ENCODE measurements around the gene TRAK2. TPM values are rescaled to one million over a fixed set of nuclear protein-coding genes. Genes with fewer than 3 reads are reported as not detected.

The TRAK2 gene
- total and polyA plus RNA-seq, 7 donors = 17.0 to 76.5 (median 48.9) TPM

DNA sequence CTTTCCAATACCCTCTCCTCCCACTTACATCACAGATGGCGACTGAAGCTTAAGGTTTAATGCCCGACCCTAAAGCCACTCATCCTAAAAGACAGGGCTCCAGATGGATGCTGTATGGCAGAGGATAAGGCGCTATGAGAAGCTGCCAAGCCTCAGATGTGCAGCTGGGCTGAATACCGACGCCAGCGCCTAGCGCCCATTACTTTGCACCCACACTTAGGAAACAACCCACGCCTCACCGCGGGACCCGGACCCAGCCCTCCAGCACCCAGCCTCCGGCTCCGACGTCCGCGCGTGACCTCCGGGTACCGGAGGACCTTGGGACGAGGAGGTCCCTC is 335 bp downstream of the TRAK2 start:
- Histone ChIP-seq H3K36me3 (peaks cover 0 to 4% (median 0%) of the 10 kb centered on the region in 4 donors), H3K4me1 (peaks cover 0 to 38% (median 34%) of the 10 kb centered on the region in 4 donors), H3K9me3 (no peaks in the 10 kb centered on the region), H3K4me3 (peak overlapping the region; percentile 62 to 98 (median 80)), H3K27ac (peak overlapping the region; percentile 87 to 95 (median 90)), H3K27me3 (no peaks in the 10 kb centered on the region)
- no peak for DNase-seq
- WGBS, 2 donors = 0% methylated on average over 20 of the region's 20 CpGs
- intact Hi-C loops (cut with DNase I) = loop anchor here (2.0 to 10.0 kb wide), 4 partner anchors 44 to 216 kb away; partner anchors contain the start of gene TMEM237
- TF ChIP-seq, protein P1, sequence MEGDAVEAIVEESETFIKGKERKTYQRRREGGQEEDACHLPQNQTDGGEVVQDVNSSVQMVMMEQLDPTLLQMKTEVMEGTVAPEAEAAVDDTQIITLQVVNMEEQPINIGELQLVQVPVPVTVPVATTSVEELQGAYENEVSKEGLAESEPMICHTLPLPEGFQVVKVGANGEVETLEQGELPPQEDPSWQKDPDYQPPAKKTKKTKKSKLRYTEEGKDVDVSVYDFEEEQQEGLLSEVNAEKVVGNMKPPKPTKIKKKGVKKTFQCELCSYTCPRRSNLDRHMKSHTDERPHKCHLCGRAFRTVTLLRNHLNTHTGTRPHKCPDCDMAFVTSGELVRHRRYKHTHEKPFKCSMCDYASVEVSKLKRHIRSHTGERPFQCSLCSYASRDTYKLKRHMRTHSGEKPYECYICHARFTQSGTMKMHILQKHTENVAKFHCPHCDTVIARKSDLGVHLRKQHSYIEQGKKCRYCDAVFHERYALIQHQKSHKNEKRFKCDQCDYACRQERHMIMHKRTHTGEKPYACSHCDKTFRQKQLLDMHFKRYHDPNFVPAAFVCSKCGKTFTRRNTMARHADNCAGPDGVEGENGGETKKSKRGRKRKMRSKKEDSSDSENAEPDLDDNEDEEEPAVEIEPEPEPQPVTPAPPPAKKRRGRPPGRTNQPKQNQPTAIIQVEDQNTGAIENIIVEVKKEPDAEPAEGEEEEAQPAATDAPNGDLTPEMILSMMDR (IDR thresholded peaks at IDR 0.05) = no peak
- no peak for TF ChIP-seq POLR2AphosphoS5 (IDR thresholded peaks at IDR 0.05)
- TF ChIP-seq EP300 (IDR thresholded peaks at IDR 0.05) = no peak
- TF ChIP-seq POLR2A (IDR thresholded peaks at IDR 0.05) = no peak

DNA sequence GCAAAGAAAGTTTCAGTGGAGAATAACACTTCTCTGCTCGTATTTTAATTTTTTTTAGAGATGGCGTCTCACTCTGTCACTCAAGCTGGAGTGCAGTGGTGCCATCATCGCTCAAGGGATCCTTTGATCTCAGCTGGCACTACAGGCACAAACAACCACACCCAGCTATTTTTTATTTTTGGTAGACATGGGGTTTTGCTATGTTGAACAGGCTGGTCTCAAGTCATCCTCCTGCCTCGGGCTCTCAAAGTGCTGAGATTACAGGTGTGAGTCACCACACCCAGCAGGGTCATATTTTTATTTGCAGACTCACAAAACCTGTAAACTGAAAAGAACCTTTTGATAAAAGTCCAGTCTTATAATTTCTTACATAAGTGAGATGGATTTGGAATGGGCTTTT is 2.6 kb downstream of the TRAK2 start:
- no peak overlapping the region for H3K27ac ChIP-seq
- no peak overlapping the region for H3K4me3 ChIP-seq
- H3K4me1 ChIP-seq = peaks cover 0 to 40% (median 34%) of the 10 kb centered on the region in 4 donors
- 17 to 47% methylated on average over 4 of the region's 4 CpGs for WGBS, 2 donors
- TF ChIP-seq, protein P1 (IDR thresholded peaks at IDR 0.05) = no peak
- TF ChIP-seq POLR2AphosphoS5 (IDR thresholded peaks at IDR 0.05) (no peak), EP300 (IDR thresholded peaks at IDR 0.05) (no peak), POLR2A (IDR thresholded peaks at IDR 0.05) (no peak)
- H3K27me3 ChIP-seq = no peaks in the 10 kb centered on the region
- DNase-seq = no peak
- intact Hi-C loops (cut with DNase I) = no loop called here
- no peaks in the 10 kb centered on the region for H3K36me3 ChIP-seq
- H3K9me3 ChIP-seq = no peaks in the 10 kb centered on the region

DNA sequence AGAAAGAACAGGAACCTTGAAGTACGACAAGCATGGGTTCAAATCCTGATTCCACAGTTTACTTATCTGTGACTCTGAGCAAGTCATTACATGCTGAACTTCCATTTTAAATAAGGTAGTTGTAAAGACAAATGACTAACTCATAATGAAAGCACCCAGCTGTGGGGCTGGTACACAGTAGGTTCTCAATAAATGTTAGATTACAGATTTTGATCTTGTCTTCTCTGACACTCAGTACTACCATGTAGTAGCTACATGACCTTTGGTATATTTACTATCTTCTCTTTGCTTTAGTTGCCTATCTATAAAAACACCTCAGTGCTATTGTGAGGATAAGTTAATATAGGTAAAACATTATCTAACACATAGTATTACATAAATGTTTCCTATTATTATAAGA is 3.2 kb downstream of the TRAK2 start:
- Histone ChIP-seq H3K27me3 (no peaks in the 10 kb centered on the region), H3K4me1 (peaks cover 0 to 40% (median 29%) of the 10 kb centered on the region in 4 donors), H3K4me3 (no peak overlapping the region), H3K27ac (no peak overlapping the region), H3K36me3 (no peaks in the 10 kb centered on the region), H3K9me3 (no peaks in the 10 kb centered on the region)
- TF ChIP-seq POLR2AphosphoS5 (IDR thresholded peaks at IDR 0.05) (no peak), EP300 (IDR thresholded peaks at IDR 0.05) (no peak), POLR2A (IDR thresholded peaks at IDR 0.05) (no peak)
- TF ChIP-seq, protein P1 (IDR thresholded peaks at IDR 0.05) = no peak
- 21 to 60% methylated on average over 1 of the region's 1 CpG for WGBS, 2 donors
- intact Hi-C loops (cut with DNase I) = no loop called here
- DNase-seq = no peak

DNA sequence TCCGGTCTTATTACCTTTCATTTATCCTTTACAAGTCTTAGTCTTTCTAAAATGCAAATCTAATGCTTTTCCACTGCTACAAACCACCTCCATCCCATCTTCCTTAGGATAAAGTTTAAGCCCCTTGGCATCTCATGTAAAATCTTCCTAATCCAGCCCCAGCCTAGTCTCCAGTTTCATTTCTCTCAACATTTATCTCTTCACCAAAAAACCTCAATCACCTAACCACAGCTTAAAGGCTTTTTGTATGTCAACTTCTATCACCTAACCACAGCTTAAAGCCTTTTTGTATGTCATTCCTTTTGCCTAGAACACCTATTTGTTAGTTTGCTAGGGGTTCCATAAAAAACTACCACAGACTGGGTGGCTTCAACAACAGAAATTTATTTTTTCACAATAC is 4.2 kb downstream of the TRAK2 start:
- no peak overlapping the region for H3K27ac ChIP-seq
- 86 to 87% methylated on average over 1 of the region's 1 CpG for WGBS, 2 donors
- intact Hi-C loops (cut with DNase I) = loop anchor here (2.0 kb wide), 1 partner anchor 188 kb away; no protein-coding TSS in a partner anchor
- no peak for TF ChIP-seq POLR2AphosphoS5 (IDR thresholded peaks at IDR 0.05)
- no peak for TF ChIP-seq EP300 (IDR thresholded peaks at IDR 0.05)
- TF ChIP-seq, protein P1 (IDR thresholded peaks at IDR 0.05) = no peak
- TF ChIP-seq POLR2A (IDR thresholded peaks at IDR 0.05) = no peak
- H3K4me1 ChIP-seq = peaks cover 0 to 34% (median 23%) of the 10 kb centered on the region in 4 donors
- H3K4me3 ChIP-seq = no peak overlapping the region
- no peaks in the 10 kb centered on the region for H3K9me3 ChIP-seq
- H3K36me3 ChIP-seq = no peaks in the 10 kb centered on the region
- no peak for DNase-seq
- no peaks in the 10 kb centered on the region for H3K27me3 ChIP-seq
